Measurements from ENCODE around the gene IGSF21. TPM values are rescaled to one million over a fixed set of nuclear protein-coding genes. Genes with fewer than 3 reads are reported as not detected.

The IGSF21 gene
- total RNA-seq, 1 donor from 2014 or later = 0.94 TPM

DNA sequence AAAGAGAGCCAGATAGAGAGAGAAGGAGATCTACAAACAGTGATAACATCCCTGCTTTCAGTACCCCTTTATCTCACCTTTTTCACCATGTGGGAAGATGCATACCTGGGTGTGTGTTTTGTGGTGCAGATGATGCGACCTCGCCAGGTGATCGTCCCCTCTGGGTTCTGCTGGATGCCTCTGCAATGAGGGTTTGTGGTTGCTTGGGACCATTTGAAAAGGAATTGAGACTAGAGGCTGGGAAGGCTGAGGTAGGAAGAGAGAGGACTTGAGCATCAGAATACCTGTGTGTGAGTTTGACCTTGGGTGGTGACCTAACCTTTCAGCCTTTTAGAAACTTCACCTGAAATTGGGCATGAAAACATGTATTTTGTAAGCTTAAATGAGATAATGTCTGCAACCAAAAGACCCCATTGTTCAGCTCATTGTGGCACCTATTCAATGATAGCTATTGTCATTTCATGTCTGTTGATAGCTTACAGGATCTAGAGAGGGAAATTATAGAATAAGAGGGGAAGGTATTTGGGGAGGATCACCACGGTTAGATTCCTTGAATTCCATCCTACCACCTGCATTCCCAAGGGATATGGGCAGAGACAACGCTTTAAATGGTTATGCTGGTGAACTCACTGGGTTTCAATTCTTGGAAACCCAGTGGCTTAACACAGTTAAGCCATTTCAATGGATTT, 125.7 kb downstream of the IGSF21 start:
- H3K9me3 Mint-ChIP-seq = no peaks in the 10 kb centered on the region
- no peaks in the 10 kb centered on the region for H3K4me1 Mint-ChIP-seq (ENCODE audit: unreplicated experiment)
- no peak for DNase-seq (ENCODE audit: extremely low spot score, unreplicated experiment)
- no peaks in the 10 kb centered on the region for H3K36me3 Mint-ChIP-seq
- TF ChIP-seq, protein P1, sequence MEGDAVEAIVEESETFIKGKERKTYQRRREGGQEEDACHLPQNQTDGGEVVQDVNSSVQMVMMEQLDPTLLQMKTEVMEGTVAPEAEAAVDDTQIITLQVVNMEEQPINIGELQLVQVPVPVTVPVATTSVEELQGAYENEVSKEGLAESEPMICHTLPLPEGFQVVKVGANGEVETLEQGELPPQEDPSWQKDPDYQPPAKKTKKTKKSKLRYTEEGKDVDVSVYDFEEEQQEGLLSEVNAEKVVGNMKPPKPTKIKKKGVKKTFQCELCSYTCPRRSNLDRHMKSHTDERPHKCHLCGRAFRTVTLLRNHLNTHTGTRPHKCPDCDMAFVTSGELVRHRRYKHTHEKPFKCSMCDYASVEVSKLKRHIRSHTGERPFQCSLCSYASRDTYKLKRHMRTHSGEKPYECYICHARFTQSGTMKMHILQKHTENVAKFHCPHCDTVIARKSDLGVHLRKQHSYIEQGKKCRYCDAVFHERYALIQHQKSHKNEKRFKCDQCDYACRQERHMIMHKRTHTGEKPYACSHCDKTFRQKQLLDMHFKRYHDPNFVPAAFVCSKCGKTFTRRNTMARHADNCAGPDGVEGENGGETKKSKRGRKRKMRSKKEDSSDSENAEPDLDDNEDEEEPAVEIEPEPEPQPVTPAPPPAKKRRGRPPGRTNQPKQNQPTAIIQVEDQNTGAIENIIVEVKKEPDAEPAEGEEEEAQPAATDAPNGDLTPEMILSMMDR (conservative IDR thresholded peaks at IDR 0.05) = no peak
- no peak overlapping the region for H3K4me3 Mint-ChIP-seq
- H3K27ac Mint-ChIP-seq = no peak overlapping the region
- peaks cover 54% of the 10 kb centered on the region for H3K27me3 Mint-ChIP-seq

DNA sequence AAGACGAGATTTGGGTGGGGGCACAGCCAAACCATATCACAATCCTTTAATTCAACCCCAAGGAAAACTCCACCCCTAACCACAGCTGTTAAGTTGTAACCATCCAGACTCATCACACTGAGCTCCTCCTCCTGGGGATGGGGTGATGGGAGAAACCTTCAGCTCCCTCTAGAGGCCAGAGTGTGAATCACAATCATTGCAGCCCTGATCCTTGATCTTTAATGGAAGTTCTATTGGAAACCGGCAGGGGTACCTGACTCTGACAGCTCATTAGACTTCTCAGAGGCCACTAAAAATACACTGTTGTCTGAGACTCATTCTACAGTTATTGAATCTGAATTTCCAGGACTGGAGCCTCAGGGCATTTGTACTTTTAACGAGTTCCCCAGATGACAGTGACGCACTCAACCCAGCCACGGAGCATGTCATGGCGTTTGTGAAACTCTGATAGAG, 127.2 kb downstream of the IGSF21 start:
- Mint-ChIP-seq H3K9me3 (no peaks in the 10 kb centered on the region), H3K4me1 (ENCODE audit: unreplicated experiment) (no peaks in the 10 kb centered on the region), H3K36me3 (no peaks in the 10 kb centered on the region), H3K4me3 (no peak overlapping the region), H3K27ac (no peak overlapping the region), H3K27me3 (peaks cover 53% of the 10 kb centered on the region)
- no peak for DNase-seq (ENCODE audit: extremely low spot score, unreplicated experiment)
- TF ChIP-seq, protein P1 (conservative IDR thresholded peaks at IDR 0.05) = peak; percentile 84

GRCh38 chr1:18237371-18237770, 129.8 kb downstream of the IGSF21 start:
- TF ChIP-seq, protein P1 (conservative IDR thresholded peaks at IDR 0.05) = no peak
- Mint-ChIP-seq H3K36me3 (no peaks in the 10 kb centered on the region), H3K4me3 (no peak overlapping the region), H3K4me1 (ENCODE audit: unreplicated experiment) (no peaks in the 10 kb centered on the region), H3K27me3 (peaks cover 65% of the 10 kb centered on the region), H3K9me3 (no peaks in the 10 kb centered on the region), H3K27ac (no peak overlapping the region)
- DNase-seq (ENCODE audit: extremely low spot score, unreplicated experiment) = no peak

- H3K36me3 Mint-ChIP-seq = no peaks in the 10 kb centered on the region
- H3K27me3 Mint-ChIP-seq = peaks cover 70% of the 10 kb centered on the region
- H3K4me1 Mint-ChIP-seq (ENCODE audit: unreplicated experiment) = no peaks in the 10 kb centered on the region
- H3K4me3 Mint-ChIP-seq = no peak overlapping the region
- no peaks in the 10 kb centered on the region for H3K9me3 Mint-ChIP-seq
- TF ChIP-seq, protein P1 (conservative IDR thresholded peaks at IDR 0.05) = no peak
- DNase-seq (ENCODE audit: extremely low spot score, unreplicated experiment) = no peak
- H3K27ac Mint-ChIP-seq = no peak overlapping the region
Observed at GRCh38 chr1:18238190-18238589, 130.6 kb downstream of the IGSF21 start.

- Mint-ChIP-seq H3K4me3 (no peak overlapping the region), H3K27me3 (peaks cover 72% of the 10 kb centered on the region), H3K27ac (no peak overlapping the region), H3K9me3 (no peaks in the 10 kb centered on the region), H3K36me3 (no peaks in the 10 kb centered on the region), H3K4me1 (ENCODE audit: unreplicated experiment) (no peaks in the 10 kb centered on the region)
- TF ChIP-seq, protein P1 (conservative IDR thresholded peaks at IDR 0.05) = no peak
- DNase-seq (ENCODE audit: extremely low spot score, unreplicated experiment) = no peak
Observed at GRCh38 chr1:18239671-18240070, 132.1 kb downstream of the IGSF21 start.
